ENCODE data around the gene RHOF.

DNA sequence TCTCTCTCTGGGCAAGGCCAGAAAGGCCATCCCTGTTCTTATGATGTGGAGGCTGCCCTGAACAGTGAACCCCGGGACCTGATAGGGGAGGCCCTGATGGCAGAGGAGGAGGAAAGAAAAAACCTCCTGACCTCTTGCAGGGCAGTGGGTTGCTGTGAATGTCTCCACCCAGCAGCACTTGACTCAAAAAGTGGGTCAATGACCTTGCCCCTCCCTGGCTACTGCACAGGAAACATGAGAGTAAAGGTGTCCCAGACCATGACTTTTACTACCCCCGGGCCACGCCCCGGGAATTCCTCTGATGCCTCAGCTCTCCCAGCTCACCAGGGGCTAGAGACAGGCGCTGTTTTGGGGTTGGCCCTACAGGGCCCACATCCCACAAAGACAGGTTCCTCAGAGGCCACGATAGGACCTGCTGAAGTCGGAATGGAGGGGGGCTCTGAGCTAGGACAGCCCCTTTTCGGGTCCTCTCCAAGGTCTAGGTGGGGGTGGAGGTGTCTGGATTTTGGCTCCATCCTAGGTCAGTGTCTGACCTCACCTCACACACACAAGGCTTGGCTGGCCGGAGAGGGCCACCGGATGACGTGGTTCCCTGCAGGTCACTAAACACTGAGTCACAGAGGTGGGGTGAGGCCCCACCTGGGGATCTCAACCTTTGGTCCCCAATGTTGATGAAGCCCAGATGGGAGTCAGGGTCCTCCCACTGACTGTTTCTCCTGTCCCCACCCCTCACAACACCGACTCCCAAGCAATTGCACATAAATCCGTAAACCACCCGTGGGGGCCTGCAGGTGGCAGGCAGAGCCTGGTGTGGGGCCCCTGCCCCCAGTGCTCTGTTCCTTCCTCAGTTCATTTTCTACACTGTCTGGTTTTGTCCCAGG lies 1.6 kb downstream of the RHOF start:
- peak; percentile 38; the same call in 1 of the 2 replicates for TF ChIP-seq POLR2A (IDR thresholded peaks at IDR 0.05; ENCODE audit: low read depth, low read length)
- no peak for TF ChIP-seq POLR2AphosphoS5 (IDR thresholded peaks at IDR 0.05; ENCODE audit: low read depth, low read length)

Data from GM12892 (cell line).